ENCODE results near the gene WWTR1. TPM values are rescaled to one million over a fixed set of nuclear protein-coding genes. Genes with fewer than 3 reads are reported as not detected.

WWTR1 gene
- total and polyA plus RNA-seq, 2 donors (not counting 3 experiments of a cell fraction or from before 2014, with no cell fraction given), result 210 to 341 TPM

GRCh38 chr3:149632225-149632624 is 25.6 kb downstream of the WWTR1 start:
- intact Hi-C loops (cut with micrococcal nuclease), result no loop called here
- TF ChIP-seq EZH2 (IDR thresholded peaks at IDR 0.05; ENCODE audit: borderline replicate concordance, low read depth, low read length, severe bottlenecking), result no peak
- no peak for TF ChIP-seq JUN (IDR thresholded peaks at IDR 0.05; ENCODE audit: borderline replicate concordance, insufficient read depth, insufficient read length, low read depth)
- TF ChIP-seq GATA2 (IDR thresholded peaks at IDR 0.05; ENCODE audit: insufficient read depth, insufficient read length, low read depth, low read length), result no peak
- no peak for TF ChIP-seq MYC (IDR thresholded peaks at IDR 0.05; ENCODE audit: low read depth, low read length)
- no peak for TF ChIP-seq POLR2A (IDR thresholded peaks at IDR 0.05; ENCODE audit: low read depth, low read length)
- TF ChIP-seq CTCF (IDR thresholded peaks at IDR 0.05; ENCODE audit: extremely low read depth in 1 of 2, insufficient read depth in 1 of 2, low read depth in 1 of 2, low read length in 2 of 2), result no peak
- no peak for TF ChIP-seq MAX (IDR thresholded peaks at IDR 0.05; ENCODE audit: insufficient read depth, insufficient read length)
- TF ChIP-seq FOS (IDR thresholded peaks at IDR 0.05; ENCODE audit: borderline replicate concordance, insufficient read depth, low read length), result no peak
- TF ChIP-seq POLR2AphosphoS5 (IDR thresholded peaks at IDR 0.05; ENCODE audit: insufficient read depth, low read depth, low read length), result no peak
- H2AFZ ChIP-seq (ENCODE audit: low read depth, low read length), result no peak overlapping the region
- no TSS peak for BruUV-seq (replicated peaks)
- no peak overlapping the region for H3K27ac ChIP-seq (ENCODE audit: insufficient read depth, low read depth, low read length)
- dilution Hi-C loops (cut with MboI; ENCODE audit: extremely low pct_ligation_motif_present, low sequenced_read_pairs), result no loop called here
- no peaks in the 10 kb centered on the region for H3K27me3 ChIP-seq (ENCODE audit: control insufficient read depth in 2 of 2, insufficient read depth in 2 of 2, low read length in 2 of 2)
- peaks cover 27% of the 10 kb centered on the region for H4K20me1 ChIP-seq (replicated peaks; ENCODE audit: control insufficient read depth, extremely low read depth, insufficient read depth, low read length)
- CTCF ChIA-PET, result interaction anchor here (1.1 to 2.2 kb wide), 8 partner anchors 9 to 104 kb away, joined by 3 to 8 read pairs (median 4); no protein-coding TSS in a partner anchor
- no peak overlapping the region for H3K4me2 ChIP-seq (ENCODE audit: insufficient read depth, low read length)
- FAIRE-seq (no peak), DNase-seq (ENCODE audit: low read depth, low spot score) (no peak)
- H3K4me3 ChIP-seq (replicated peaks in 1 of 3; ENCODE audit: insufficient read depth in 1 of 3, low read depth in 1 of 3, low read length in 3 of 3), result no peak overlapping the region
- POLR2A ChIA-PET, result no interaction called here
- H3K9me3 ChIP-seq (replicated peaks; ENCODE audit: control insufficient read depth, insufficient read depth, low read length), result no peaks in the 10 kb centered on the region
- H3K9me1 ChIP-seq (replicated peaks; ENCODE audit: control insufficient read depth, extremely low read depth, insufficient read depth, low read length), result no peaks in the 10 kb centered on the region
- peaks cover 11 to 14% of the 10 kb centered on the region in 2 experiments for H3K36me3 ChIP-seq (ENCODE audit: control insufficient read depth in 2 of 2, extremely low read depth in 1 of 2, insufficient read depth in 2 of 2, low read length in 2 of 2)
- H3K9ac ChIP-seq (replicated peaks; ENCODE audit: extremely low read depth, insufficient read depth, low read length), result no peak overlapping the region
- peaks cover 99% of the 10 kb centered on the region for H3K79me2 ChIP-seq (ENCODE audit: control insufficient read depth, insufficient read depth, low read length)
- peaks cover 55% of the 10 kb centered on the region for H3K4me1 ChIP-seq (ENCODE audit: control insufficient read depth, extremely low read depth, insufficient read depth, low read length)
